Fibroblast of skin of abdomen (primary cell): ENCODE measurements around the gene ONECUT1.
A peak's percentile ranks its signal among the peaks of the same experiment; 100 is the strongest.

Experiments used
- DNase-seq: peaks from one replicate; pipeline ENCODE4 v3.0.0-alpha.2; 2013

The ONECUT1 gene

GRCh38 chr15:52780172-52780980, 9.8 kb downstream of the ONECUT1 start:
- DNase-seq = peak; percentile 41

- DNase-seq = no peak
These were observed 11.7 kb downstream of the ONECUT1 start for GRCh38 chr15:52778457-52778856.

GRCh38 chr15:52772766-52773165, 17.4 kb downstream of the ONECUT1 start:
- no peak for DNase-seq

GRCh38 chr15:52765785-52766184, 24.4 kb downstream of the ONECUT1 start:
- DNase-seq = no peak

GRCh38 chr15:52764731-52765130, 25.4 kb downstream of the ONECUT1 start:
- no peak for DNase-seq

GRCh38 chr15:52762621-52763020, 27.5 kb downstream of the ONECUT1 start:
- no peak for DNase-seq

GRCh38 chr15:52760562-52760961, 29.6 kb downstream of the ONECUT1 start:
- no peak for DNase-seq

GRCh38 chr15:52759969-52760368, 30.2 kb downstream of the ONECUT1 start:
- no peak for DNase-seq

GRCh38 chr15:52757496-52757895, 32.6 kb downstream of the ONECUT1 start:
- no peak for DNase-seq

- no peak for DNase-seq
These were observed 38.6 kb downstream of the ONECUT1 start for GRCh38 chr15:52751522-52751921.

- no peak for DNase-seq
These were observed 40.9 kb downstream of the ONECUT1 start for GRCh38 chr15:52749258-52749657.

GRCh38 chr15:52746162-52746757, 43.9 kb downstream of the ONECUT1 start:
- DNase-seq = no peak

- no peak for DNase-seq
These were observed 44.6 kb downstream of the ONECUT1 start for GRCh38 chr15:52745326-52746161.

GRCh38 chr15:52738311-52738710, 51.8 kb downstream of the ONECUT1 start:
- no peak for DNase-seq

- DNase-seq = no peak
These were observed 52.4 kb downstream of the ONECUT1 start for GRCh38 chr15:52737720-52738119.

- peak; percentile 67 for DNase-seq
These were observed 54.7 kb downstream of the ONECUT1 start for GRCh38 chr15:52735231-52736089.

- no peak for DNase-seq
These were observed 55.8 kb downstream of the ONECUT1 start for GRCh38 chr15:52734329-52734728.

- no peak for DNase-seq
These were observed 56.4 kb downstream of the ONECUT1 start for GRCh38 chr15:52733696-52734255.

- DNase-seq = no peak
These were observed 57.0 kb downstream of the ONECUT1 start for GRCh38 chr15:52733088-52733487.

- no peak for DNase-seq
These were observed 57.6 kb downstream of the ONECUT1 start for GRCh38 chr15:52732551-52732950.

- DNase-seq = no peak
These were observed 58.2 kb downstream of the ONECUT1 start for GRCh38 chr15:52731732-52732470.
